ENCODE results near the gene C1QTNF9B.
"Not testable (repeated sequence)": the region's sequence is repeated elsewhere in the genome, so short reads cannot be mapped to it uniquely, and the experiment has no call there.

Gene C1QTNF9B

GRCh38 chr13:23897452-23897919 lies at the start of gene C1QTNF9B:
Gene C1QTNF9B, minus strand, starts transcription at chr13:23897502.
- DNase-seq: not testable (repeated sequence)

GRCh38 chr13:23946900-23947299 lies 49.6 kb upstream of the C1QTNF9B start:
- DNase-seq: no peak

- no peak for DNase-seq
Measured at GRCh38 chr13:23946067-23946466, 48.8 kb upstream of the C1QTNF9B start.

- DNase-seq: no peak
Measured at GRCh38 chr13:23945612-23946011, 48.3 kb upstream of the C1QTNF9B start.

- DNase-seq: no peak
Measured at GRCh38 chr13:23941211-23941610, 43.9 kb upstream of the C1QTNF9B start.

- not testable (repeated sequence) for DNase-seq
Measured at GRCh38 chr13:23939666-23940065, 42.4 kb upstream of the C1QTNF9B start.

GRCh38 chr13:23934520-23934919 lies 37.2 kb upstream of the C1QTNF9B start:
- no peak for DNase-seq

GRCh38 chr13:23928985-23929384 lies 31.7 kb upstream of the C1QTNF9B start:
- DNase-seq: no peak

GRCh38 chr13:23923031-23923430 lies 25.7 kb upstream of the C1QTNF9B start:
- DNase-seq: no peak

GRCh38 chr13:23922005-23922932 lies 25.0 kb upstream of the C1QTNF9B start:
- DNase-seq: no peak

- DNase-seq: no peak
Measured at GRCh38 chr13:23921451-23921888, 24.2 kb upstream of the C1QTNF9B start.

- no peak for DNase-seq
Measured at GRCh38 chr13:23919006-23919405, 21.7 kb upstream of the C1QTNF9B start.

- DNase-seq: no peak
Measured at GRCh38 chr13:23918208-23918607, 20.9 kb upstream of the C1QTNF9B start.

- DNase-seq: no peak
Measured at GRCh38 chr13:23915308-23915707, 18.0 kb upstream of the C1QTNF9B start.

GRCh38 chr13:23912469-23912868 lies 15.2 kb upstream of the C1QTNF9B start:
- no peak for DNase-seq

- no peak for DNase-seq
Measured at GRCh38 chr13:23909606-23910005, 12.3 kb upstream of the C1QTNF9B start.

- DNase-seq: no peak
Measured at GRCh38 chr13:23905766-23906165, 8.5 kb upstream of the C1QTNF9B start.

GRCh38 chr13:23903906-23904280 lies 6.6 kb upstream of the C1QTNF9B start:
- no peak for DNase-seq

GRCh38 chr13:23902975-23903905 lies 5.9 kb upstream of the C1QTNF9B start:
- DNase-seq: no peak

GRCh38 chr13:23901365-23901764 lies 4.1 kb upstream of the C1QTNF9B start:
- no peak for DNase-seq

GRCh38 chr13:23899555-23899954 lies 2.3 kb upstream of the C1QTNF9B start:
- DNase-seq: peak; percentile 54

- no peak for DNase-seq
Measured at GRCh38 chr13:23898101-23898500, 799 bp upstream of the C1QTNF9B start.

- not testable (repeated sequence) for DNase-seq
Measured at GRCh38 chr13:23894746-23895145, 2.6 kb downstream of the C1QTNF9B start.

Measured in stimulated activated CD4-positive, alpha-beta T cell treated with anti-CD3 and anti-CD28 coated beads, Interleukin-4, amount 100 ng/mL, for 24 hours (primary cell).